Prostate gland (tissue), 2 donors: ENCODE results near the gene KATNB1.

Source experiments
- POLR2AphosphoS5 ChIP-seq: sonication (generic); formaldehyde crosslinking; IDR thresholded peaks from one replicate; pipeline ENCODE4 v1.6.1; 2017; ENCODE audit warnings: antibody characterized with exemption
- TF ChIP-seq, protein P1 (sequence below), 4 experiments: fragments of 200-600 bp in 2 of 4; fragments of 450-650 bp in 2 of 4; sonication (generic) in 2 of 4; IDR thresholded peaks; 1 replicate in 3 of 4; 2 replicates in 1 of 4; pipeline ENCODE4 v1.5.1; 2016 to 2019; ENCODE audit warnings: antibody characterized with exemption in 4 of 4, mild to moderate bottlenecking in 2 of 4, moderate library complexity in 2 of 4

DNA sequence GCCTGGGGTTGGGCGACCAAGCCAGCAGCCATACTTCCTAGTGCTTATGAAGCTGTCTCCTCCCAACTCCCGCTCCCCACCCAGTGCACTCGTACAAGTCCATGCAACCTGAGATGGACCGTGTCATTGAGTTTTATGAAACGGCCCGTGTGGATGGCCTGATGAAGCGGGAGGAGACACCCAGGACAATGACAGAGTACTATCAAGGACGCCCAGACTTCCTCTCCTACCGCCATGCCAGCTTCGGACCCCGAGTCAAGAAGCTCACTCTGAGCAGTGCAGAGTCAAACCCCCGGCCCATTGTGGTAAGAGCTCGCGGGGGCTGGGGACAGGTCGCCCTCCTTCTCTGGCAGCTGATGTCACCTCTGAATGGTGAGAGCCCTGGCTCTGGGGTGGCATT lies 11.0 kb upstream of the KATNB1 start:
- TF ChIP-seq, protein P1, sequence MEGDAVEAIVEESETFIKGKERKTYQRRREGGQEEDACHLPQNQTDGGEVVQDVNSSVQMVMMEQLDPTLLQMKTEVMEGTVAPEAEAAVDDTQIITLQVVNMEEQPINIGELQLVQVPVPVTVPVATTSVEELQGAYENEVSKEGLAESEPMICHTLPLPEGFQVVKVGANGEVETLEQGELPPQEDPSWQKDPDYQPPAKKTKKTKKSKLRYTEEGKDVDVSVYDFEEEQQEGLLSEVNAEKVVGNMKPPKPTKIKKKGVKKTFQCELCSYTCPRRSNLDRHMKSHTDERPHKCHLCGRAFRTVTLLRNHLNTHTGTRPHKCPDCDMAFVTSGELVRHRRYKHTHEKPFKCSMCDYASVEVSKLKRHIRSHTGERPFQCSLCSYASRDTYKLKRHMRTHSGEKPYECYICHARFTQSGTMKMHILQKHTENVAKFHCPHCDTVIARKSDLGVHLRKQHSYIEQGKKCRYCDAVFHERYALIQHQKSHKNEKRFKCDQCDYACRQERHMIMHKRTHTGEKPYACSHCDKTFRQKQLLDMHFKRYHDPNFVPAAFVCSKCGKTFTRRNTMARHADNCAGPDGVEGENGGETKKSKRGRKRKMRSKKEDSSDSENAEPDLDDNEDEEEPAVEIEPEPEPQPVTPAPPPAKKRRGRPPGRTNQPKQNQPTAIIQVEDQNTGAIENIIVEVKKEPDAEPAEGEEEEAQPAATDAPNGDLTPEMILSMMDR (IDR thresholded peaks at IDR 0.05): no peak
- no peak for TF ChIP-seq POLR2AphosphoS5
